Measurements from ENCODE around the gene ENPP7.
"Not testable (repeated sequence)": the region's sequence is repeated elsewhere in the genome, so short reads cannot be mapped to it uniquely, and the experiment has no call there.

The ENPP7 gene

DNA sequence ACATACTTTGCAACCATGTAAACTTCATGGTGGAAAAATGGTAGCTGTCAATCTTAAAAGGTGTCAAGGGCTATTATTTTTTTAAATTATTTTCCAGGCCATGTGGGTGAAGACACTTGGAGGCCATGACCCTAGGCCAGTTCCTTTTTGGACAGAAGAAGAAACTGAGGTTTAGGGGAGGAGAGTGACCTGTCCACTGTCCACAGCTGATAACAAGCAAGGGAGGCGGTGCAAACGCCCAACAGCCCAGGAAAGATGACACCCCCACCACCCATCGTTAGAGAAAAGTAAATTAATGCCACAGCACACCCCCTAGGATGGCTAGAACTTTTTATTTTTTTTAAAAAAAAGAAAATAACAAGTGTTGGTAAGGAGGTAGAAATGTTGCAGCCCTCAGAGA lies 19.2 kb downstream of the ENPP7 start:
- no peak for DNase-seq (ENCODE audit: low read depth in 3 of 3)

DNA sequence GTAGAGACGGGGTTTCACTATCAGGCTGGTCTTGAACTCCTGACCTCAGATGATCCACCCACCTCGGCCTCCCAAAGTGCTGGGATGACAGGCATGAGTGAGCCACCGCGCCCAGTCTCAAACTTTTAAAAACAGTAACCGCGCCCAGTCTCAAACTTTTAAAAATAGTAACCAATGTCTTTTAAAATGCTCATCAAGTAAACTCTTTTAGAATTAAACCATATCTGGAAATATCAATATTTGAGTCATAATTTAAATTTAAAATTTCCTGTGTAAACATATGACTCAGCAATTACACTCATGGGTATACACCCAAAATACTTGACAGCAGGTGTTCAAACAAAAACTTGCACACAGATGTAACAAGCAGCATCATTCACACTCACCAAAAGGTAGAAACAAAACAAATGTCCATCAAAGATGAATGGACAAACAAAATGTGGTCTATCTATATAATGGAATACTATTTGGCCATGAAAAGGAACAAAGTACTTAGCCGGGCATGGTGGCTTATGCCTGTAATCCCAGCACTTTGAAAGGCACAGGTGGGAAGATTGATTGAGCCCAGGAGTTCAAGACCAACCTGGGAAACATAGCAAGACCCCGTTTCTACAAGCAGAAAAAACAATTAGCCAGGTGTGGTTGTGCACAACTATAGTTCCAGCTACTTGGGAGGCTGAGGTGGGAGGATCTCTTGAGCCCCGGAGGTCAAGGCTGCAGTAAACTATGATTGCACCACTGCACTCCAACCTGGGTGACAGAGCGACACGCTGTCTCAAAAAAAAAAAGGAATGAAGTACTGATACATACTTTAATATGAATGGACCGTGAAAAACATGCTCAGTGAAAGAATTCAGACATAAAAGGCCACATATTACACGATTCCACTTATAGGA lies 20.2 kb downstream of the ENPP7 start:
- DNase-seq (ENCODE audit: low read depth in 3 of 3) = no peak

GRCh38 chr17:79752175-79752574 lies 21.4 kb downstream of the ENPP7 start:
- peak in 2 of 3 experiments; percentile 20 to 21 for DNase-seq (ENCODE audit: low read depth in 3 of 3)

- no peak for DNase-seq (ENCODE audit: low read depth in 3 of 3)
These were observed 23.6 kb downstream of the ENPP7 start for GRCh38 chr17:79754370-79754769.

DNA sequence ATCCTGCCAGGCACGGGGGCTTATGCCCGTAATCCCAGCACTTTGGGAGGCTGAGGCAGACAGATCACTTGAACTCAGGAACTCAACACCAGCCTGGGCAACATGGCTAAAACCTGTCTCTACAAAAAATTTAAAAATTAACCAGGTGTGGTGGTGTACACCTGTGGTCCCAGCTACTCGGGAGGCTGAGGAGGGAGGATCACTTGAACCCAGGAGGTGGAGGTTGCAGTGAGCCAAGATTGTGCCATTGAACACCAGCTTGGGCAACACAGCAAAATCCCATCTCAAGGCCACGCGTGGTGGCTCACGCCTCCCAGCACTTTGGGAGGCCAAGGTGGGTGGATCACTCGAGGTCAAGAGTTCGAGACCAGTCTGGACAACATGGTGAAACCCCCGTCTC lies 24.2 kb downstream of the ENPP7 start:
- not testable (repeated sequence) for DNase-seq (ENCODE audit: low read depth in 3 of 3)

DNA sequence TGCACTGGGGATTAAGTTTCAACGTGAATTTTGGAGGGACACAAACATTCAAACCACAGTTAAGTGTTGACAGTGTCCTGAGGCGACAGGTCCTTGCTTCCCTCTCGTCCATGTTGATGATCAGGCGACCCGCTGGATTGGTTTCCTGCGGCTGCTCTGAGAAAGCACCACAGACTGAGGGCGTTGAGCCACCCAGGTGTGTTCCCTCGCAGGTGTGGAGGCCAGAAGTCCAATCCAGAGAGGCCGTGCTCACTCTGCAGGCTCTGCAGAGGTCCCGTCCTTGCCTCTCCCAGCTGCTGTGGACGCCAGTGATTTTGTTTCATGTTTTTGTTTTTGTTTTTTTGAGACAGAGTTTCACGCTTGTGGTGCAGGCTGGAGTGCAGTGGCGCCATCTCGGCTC lies 24.8 kb downstream of the ENPP7 start:
- DNase-seq (ENCODE audit: low read depth in 3 of 3) = no peak

DNA sequence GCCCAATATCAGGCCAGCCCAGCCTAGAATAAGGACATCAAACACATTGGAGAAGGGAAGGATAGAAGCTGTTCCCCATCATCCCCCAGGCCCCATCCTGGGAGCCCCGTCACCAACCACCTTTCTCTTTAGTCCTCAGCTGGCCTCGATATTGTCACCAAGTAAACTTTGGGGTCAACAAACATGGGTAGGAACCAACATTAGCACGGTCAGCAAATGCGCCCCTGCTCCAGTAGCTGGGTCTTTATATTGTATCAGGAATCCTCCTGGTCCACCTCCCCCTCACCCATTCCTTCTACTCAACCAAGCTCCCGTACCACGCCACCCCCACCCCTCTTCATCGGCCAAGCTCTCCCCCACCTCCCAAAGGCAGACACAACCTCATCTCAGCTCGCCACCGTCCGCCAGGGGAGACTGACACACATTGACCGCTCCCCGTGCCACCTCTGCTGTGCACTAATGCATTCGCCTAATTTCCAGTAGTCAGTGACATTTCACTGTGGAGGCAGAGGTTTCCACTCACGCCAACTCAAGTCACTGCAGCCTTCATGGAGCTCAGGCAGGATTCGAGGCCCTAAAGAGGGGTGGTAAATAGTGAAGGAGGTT lies 26.5 kb downstream of the ENPP7 start:
- no peak for DNase-seq (ENCODE audit: low read depth in 3 of 3)

- no peak for DNase-seq (ENCODE audit: low read depth in 3 of 3)
These were observed 27.5 kb downstream of the ENPP7 start for GRCh38 chr17:79758271-79758670.

DNA sequence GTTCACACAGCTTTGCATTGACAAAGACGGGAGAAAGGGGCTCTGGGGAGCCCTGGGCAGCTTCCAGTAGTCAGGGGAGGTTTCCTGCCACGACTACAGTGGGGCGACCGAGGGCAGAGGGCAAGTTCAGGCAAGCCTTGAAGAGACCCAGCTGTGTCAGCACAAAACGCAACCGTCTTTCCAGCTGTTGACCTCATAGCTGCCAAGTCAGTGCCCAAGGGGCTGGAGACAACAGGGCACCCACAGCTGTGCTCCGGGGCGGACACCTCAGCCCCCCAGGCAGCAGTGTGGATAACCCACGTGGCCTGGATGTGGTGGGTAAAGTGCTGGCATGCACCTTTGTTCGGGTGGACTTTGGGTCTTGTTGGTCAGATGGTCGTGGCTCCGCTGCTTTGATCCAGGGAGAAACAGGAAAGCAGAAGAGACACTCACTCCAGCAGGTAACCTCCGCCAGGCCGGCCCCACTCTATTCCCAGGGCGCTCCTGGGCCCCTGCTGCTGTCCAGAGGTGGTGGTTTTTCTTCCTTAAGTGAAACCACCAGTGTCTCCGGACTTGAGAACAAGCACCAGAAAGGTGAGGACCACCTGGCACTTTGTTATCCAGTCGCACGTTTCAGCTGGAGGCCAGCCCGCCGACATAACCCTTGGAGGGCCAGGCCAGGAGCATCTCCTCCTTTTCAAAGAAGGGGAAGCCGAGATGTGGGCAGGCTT lies 29.6 kb downstream of the ENPP7 start:
- DNase-seq (ENCODE audit: low read depth in 3 of 3) = no peak

DNA sequence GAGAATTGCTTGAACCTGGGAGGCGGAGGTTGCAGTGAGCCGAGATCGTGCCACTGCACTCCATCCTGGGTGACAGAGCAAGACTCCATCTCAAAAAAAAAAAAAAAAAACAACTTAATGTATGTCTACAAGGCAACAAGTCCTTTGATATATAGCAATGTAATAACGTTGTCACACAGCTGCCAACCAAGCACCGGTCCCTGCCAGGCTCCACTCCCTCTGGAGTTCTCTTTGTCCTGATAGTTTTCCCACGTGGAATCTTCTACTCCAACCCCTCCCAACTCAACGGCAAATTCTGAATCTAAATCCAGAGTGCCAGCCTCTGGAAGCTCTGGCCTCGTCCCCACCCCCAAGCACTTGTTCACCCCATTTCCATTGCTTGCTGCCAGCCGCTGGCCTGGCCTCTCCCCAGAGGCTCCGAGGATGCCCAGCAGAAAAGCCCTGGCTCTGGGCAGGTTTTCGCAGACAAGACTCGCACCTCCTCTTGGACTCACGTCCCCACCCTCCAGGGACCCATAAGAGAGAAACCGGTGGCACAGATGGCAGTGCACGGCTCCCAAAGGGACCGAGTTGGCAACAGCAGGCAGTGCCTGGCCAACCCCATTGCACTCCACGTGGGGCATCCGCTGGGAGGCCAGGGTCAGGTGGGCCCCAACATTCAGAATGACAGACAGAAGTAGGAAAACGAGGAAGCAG lies 31.3 kb downstream of the ENPP7 start:
- DNase-seq (ENCODE audit: low read depth in 3 of 3) = no peak

DNA sequence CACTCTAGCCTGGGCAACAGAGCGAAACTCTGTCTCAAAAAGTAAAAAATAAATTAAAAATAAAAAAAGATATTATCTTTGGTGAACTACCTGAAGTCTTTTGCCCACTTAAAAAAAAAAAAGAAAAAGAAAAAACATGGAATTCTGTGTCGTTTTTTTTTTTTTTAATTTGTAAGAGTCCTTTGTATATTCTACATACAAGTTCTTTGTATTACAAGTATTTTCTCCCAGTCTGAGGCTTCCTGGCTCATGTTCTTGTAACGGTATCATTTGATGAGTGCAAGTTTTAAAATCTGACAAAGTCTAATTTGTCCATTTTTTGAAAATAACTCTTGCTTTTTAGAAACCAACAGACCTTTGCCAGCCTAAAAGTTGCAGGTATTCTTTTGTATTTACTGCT lies 35.0 kb downstream of the ENPP7 start:
- no peak for DNase-seq (ENCODE audit: low read depth in 3 of 3)

DNA sequence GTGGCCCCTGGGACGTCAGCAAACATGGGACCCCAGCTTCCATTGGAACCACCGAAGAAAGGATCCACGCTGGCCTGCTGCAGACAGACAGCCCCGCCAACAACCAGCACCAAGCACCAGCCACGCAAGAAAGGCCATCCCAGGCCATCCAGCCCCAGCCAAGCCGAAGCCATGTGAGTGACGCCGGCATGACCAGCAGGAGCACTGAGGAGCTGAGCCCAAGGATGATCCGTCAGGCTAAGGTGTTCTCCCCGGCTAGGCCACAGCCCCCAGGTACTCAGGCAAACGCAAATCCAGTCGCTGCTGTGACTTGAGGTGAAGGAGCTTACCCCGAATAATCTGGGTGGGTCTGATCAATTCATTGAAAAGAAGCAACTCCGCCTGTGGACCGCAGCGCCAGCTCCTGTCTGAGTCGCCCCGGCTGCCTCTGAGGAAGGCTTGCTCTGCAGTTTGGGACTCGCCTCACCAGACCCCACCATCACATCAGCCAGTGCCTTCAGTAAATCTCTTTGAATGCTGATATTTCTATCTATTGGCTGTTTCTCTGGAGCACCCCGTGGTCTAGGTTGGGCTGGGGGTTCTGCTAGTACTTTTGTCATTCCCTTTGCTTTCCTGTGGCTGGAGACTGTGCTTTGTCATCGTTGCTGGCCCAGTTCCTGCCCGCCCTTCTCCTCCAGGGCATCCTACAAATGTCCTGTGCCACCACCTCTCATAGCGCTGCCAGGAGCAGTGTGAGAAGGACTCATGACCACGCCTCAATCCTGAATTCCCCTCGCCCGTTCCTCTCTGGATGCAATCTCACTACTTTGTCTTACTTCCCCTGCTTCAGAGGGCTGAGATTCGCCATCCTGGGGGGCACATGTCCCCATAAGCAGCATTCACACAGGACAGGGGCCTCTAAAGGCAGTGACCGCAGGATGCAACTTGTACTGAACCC lies 39.1 kb downstream of the ENPP7 start:
- no peak for DNase-seq (ENCODE audit: low read depth in 3 of 3)

GRCh38 chr17:79771276-79771675 lies 40.5 kb downstream of the ENPP7 start:
- DNase-seq (ENCODE audit: low read depth in 3 of 3) = no peak

GRCh38 chr17:79772726-79773125 lies 42.0 kb downstream of the ENPP7 start:
- not testable (repeated sequence) for DNase-seq (ENCODE audit: low read depth in 3 of 3)

DNA sequence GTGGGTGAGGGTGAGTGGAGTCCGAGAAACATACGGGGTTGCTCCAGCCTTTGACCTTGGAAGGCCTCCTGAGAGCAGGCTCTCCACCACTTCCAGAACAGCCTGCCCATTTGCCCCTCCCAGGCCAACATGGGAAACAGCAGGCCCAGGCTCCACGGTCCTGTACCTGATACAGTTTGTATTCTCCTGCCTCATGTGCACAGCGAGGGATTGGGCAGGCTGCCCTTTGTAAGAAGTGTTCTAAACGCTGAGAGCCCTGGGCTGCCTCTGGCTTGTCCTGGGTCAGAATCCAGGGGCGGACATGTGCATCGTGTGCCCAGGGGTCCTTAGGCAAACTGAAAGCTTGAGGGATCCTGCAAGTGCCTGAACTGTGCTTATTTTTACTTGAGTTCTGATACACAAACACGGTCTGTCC lies 43.8 kb downstream of the ENPP7 start:
- DNase-seq (ENCODE audit: low read depth in 3 of 3) = no peak

- no peak for DNase-seq (ENCODE audit: low read depth in 3 of 3)
These were observed 44.9 kb downstream of the ENPP7 start for GRCh38 chr17:79775632-79776031.

DNA sequence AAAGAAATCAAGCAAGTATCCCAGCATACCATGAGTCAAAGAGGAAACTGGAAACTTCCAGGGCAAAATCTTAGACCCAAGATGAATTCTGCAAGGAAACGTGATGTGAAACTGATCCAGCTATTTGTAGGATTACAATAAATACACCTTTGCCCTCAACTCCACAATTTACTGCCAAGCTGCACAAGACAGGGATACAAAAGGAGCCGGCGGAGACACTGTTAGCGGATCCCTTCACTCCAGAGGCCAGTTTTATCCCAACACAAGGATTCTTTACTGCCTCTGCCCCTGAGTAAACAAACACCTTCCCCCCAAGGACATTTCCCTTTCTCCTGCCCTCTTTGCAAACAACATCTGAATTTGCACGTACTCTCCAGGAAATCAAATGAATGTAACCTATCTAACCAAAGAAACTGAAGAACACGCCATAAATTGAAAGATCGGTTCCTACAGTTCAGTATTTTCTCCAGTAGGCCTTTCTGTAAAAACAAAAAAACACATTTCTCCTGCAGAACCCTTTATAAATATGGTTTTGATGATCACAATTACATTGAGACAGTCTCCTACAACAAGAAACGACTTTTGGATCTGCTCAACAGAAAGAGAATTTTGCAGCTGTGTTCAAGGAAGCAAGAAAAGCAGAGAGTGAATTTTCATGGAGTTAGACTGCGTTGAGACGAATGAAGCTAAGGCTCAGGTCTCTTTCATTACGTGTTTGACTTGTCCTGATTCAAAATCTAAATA lies 45.8 kb downstream of the ENPP7 start:
- DNase-seq (ENCODE audit: low read depth in 3 of 3) = no peak

- DNase-seq (ENCODE audit: low read depth in 3 of 3) = peak in 1 of 3 experiments; percentile 38
These were observed 46.6 kb downstream of the ENPP7 start for GRCh38 chr17:79777120-79777893.

- DNase-seq (ENCODE audit: low read depth in 3 of 3) = peak; percentile 53 to 81 (median 66)
These were observed 47.3 kb downstream of the ENPP7 start, which contains the start of gene CBX2 for GRCh38 chr17:79777894-79778503. Gene CBX2, plus strand, starts transcription at chr17:79778148. Its CDS starts 88 bp downstream, at chr17:79778236.

All from stimulated activated CD4-positive, alpha-beta T cell treated with anti-CD3 and anti-CD28 coated beads, TNF-alpha, amount 100 ng/mL, for 24 hours (primary cell).